Renal pelvis (tissue), 4 donors: Measurements from ENCODE around the gene CYB5D1. TPM values are rescaled to one million over a fixed set of nuclear protein-coding genes. Genes with fewer than 3 reads are reported as not detected.

Experiments
- DNase-seq: peaks from one replicate; pipeline ENCODE4 v3.0.0-alpha.2; 2013
- polyA plus RNA-seq, 3 donors: library from polyadenylated mRNA; unstranded; fragments of 120-200 nt; gene quantifications; one replicate each; pipeline ENCODE4 v1.2.1, GENCODE V29; 2013; ENCODE audit not compliant: insufficient read length in 3 of 3

Gene CYB5D1
- polyA plus RNA-seq, 3 donors, result 23.6 to 36.3 (median 27.2) TPM

- DNase-seq, result peak; percentile 84
These were observed 14.1 kb upstream of the CYB5D1 start for GRCh38 chr17:7843536-7844291.

- peak; percentile 95 for DNase-seq
These were observed 13.3 kb upstream of the CYB5D1 start for GRCh38 chr17:7844292-7845154.

GRCh38 chr17:7845359-7846062 is 12.3 kb upstream of the CYB5D1 start:
- DNase-seq, result no peak

DNA sequence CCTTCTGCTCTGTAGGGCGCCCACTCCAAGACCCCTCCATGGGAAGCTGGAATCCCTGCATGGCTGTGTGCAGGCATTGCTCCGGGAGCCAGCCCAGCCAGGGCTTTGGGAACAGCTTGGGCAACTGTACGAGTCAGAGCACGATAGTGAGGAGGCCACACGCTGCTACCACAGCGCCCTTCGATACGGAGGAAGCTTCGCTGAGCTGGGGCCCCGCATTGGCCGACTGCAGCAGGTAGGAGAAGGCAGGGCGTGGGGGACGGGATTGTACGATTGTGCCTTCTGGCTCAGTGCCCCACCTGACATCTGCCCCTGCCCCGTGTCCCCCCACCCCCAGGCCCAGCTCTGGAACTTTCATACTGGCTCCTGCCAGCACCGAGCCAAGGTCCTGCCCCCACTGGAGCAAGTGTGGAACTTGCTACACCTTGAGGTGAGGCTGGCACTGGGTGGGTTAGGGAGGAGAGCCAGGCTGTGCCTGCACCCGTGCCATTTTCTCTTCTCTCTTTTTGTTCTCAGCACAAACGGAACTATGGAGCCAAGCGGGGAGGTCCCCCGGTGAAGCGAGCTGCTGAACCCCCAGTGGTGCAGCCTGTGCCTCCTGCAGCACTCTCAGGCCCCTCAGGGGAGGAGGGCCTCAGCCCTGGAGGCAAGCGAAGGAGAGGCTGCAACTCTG is 11.6 kb upstream of the CYB5D1 start:
- DNase-seq, result no peak

DNA sequence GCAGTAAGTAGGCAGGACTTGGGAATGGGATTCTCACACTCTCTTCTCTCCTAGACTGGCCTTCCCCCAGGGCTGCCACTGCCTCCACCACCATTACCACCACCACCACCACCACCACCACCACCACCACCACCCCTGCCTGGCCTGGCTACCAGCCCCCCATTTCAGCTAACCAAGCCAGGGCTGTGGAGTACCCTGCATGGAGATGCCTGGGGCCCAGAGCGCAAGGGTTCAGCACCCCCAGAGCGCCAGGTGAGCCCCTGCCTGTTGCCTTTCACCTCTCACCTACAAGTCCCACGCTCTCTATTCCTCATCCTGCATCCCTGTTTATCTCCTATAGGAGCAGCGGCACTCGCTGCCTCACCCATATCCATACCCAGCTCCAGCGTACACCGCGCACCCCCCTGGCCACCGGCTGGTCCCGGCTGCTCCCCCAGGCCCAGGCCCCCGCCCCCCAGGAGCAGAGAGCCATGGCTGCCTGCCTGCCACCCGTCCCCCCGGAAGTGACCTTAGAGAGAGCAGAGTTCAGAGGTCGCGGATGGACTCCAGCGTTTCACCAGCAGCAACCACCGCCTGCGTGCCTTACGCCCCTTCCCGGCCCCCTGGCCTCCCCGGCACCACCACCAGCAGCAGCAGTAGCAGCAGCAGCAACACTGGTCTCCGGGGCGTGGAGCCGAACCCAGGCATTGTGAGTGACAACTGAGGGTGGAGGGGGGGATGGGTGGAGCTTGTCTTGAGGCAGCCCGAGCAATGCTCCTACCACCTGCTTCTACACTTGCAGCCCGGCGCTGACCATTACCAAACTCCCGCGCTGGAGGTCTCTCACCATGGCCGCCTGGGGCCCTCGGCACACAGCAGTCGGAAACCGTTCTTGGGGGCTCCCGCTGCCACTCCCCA is 10.8 kb upstream of the CYB5D1 start:
- no peak for DNase-seq

DNA sequence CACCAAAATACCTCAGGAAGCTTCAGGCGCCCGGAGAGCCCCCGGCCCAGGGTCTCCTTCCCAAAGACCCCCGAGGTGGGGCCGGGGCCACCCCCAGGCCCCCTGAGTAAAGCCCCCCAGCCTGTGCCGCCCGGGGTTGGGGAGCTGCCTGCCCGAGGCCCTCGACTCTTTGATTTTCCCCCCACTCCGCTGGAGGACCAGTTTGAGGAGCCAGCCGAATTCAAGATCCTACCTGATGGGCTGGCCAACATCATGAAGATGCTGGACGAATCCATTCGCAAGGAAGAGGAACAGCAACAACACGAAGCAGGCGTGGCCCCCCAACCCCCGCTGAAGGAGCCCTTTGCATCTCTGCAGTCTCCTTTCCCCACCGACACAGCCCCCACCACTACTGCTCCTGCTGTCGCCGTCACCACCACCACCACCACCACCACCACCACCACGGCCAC is 9.6 kb upstream of the CYB5D1 start:
- no peak for DNase-seq

- no peak for DNase-seq
These were observed 9.1 kb upstream of the CYB5D1 start for GRCh38 chr17:7848739-7849129.

- no peak for DNase-seq
These were observed 8.6 kb upstream of the CYB5D1 start for GRCh38 chr17:7849130-7849750.

DNA sequence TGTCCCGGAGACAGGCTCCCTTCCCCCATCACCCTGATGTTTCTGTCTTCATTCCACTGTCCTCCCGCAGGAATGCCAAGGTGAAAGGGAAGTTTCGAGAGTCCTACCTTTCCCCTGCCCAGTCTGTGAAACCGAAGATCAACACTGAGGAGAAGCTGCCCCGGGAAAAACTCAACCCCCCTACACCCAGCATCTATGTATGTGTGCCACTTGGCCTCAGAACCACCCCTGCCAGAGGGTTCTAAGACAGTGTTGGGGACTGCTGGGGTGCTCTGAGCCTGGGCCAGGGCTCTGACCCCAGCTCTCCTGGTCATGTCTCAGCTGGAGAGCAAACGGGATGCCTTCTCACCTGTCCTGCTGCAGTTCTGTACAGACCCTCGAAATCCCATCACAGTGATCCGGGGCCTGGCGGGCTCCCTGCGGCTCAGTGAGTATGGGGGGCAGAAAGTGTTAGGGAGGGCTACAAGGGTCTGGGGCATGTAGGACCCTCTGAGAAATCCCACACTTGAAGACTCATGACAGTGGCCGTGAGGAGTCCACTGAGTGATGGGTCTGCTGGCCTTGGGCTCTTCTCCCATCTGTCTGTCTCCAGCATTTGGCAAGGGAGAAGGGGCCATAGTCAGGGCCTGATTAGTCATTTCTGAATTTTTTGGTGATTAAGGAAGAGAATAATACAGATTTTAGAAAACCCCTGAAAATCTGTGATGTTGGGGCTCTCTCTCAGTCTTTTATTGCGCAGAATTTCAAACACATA is 7.9 kb upstream of the CYB5D1 start:
- DNase-seq, result no peak

- DNase-seq, result no peak
These were observed 6.9 kb upstream of the CYB5D1 start for GRCh38 chr17:7850701-7851437.

DNA sequence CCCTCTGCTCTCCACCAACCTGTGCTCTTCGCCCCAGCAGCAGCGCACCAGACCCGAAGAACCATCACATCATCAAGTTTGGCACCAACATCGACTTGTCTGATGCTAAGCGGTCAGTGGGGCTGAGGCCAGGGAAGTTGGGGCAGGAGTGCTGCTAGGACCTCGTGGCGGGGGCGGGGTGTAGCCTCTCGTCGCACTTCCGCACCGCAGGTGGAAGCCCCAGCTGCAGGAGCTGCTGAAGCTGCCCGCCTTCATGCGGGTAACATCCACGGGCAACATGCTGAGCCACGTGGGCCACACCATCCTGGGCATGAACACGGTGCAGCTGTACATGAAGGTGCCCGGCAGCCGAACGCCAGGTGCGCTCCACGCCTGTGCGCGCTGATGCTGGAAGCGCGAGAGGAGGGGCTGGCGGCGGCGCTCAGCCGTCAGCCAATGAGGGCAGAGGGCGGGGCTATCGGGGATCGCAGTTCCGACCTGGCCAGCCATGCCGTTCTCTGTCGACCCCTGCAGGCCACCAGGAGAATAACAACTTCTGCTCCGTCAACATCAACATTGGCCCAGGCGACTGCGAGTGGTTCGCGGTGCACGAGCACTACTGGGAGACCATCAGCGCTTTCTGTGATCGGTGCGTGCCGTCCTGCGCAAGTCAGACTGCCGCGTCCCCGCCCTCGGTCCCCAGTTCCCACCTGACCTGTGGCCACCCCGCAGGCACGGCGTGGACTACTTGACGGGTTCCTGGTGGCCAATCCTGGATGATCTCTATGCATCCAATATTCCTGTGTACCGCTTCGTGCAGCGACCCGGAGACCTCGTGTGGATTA is 6.2 kb upstream of the CYB5D1 start:
- peak; percentile 86 for DNase-seq

GRCh38 chr17:7852262-7852670 is 5.5 kb upstream of the CYB5D1 start:
- no peak for DNase-seq

DNA sequence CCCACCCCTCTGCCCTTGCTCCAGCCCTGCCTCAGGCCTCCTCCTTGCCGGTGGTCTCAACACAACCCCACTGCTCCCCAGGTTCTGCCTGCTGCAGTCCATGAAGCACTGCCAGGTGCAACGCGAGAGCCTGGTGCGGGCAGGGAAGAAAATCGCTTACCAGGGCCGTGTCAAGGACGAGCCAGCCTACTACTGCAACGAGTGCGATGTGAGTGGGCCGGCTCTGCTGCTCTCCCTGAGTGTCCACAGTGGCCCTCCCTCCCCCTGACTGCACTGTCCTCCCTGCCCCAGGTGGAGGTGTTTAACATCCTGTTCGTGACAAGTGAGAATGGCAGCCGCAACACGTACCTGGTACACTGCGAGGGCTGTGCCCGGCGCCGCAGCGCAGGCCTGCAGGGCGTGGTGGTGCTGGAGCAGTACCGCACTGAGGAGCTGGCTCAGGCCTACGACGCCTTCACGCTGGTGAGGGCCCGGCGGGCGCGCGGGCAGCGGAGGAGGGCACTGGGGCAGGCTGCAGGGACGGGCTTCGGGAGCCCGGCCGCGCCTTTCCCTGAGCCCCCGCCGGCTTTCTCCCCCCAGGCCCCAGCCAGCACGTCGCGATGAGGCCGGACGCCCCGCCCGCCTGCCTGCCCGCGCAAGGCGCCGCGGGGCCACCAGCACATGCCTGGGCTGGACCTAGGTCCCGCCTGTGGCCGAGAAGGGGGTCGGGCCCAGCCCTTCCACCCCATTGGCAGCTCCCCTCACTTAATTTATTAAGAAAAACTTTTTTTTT is 4.7 kb upstream of the CYB5D1 start:
- no peak for DNase-seq

DNA sequence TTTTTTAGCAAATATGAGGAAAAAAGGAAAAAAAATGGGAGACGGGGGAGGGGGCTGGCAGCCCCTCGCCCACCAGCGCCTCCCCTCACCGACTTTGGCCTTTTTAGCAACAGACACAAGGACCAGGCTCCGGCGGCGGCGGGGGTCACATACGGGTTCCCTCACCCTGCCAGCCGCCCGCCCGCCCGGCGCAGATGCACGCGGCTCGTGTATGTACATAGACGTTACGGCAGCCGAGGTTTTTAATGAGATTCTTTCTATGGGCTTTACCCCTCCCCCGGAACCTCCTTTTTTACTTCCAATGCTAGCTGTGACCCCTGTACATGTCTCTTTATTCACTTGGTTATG is 4.1 kb upstream of the CYB5D1 start:
- no peak for DNase-seq

DNA sequence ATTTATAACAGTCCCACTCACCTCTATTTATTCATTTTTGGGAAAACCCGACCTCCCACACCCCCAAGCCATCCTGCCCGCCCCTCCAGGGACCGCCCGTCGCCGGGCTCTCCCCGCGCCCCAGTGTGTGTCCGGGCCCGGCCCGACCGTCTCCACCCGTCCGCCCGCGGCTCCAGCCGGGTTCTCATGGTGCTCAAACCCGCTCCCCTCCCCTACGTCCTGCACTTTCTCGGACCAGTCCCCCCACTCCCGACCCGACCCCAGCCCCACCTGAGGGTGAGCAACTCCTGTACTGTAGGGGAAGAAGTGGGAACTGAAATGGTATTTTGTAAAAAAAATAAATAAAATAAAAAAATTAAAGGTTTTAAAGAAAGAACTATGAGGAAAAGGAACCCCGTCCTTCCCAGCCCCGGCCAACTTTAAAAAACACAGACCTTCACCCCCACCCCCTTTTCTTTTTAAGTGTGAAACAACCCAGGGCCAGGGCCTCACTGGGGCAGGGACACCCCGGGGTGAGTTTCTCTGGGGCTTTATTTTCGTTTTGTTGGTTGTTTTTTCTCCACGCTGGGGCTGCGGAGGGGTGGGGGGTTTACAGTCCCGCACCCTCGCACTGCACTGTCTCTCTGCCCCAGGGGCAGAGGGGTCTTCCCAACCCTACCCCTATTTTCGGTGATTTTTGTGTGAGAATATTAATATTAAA is 3.6 kb upstream of the CYB5D1 start:
- DNase-seq, result no peak

DNA sequence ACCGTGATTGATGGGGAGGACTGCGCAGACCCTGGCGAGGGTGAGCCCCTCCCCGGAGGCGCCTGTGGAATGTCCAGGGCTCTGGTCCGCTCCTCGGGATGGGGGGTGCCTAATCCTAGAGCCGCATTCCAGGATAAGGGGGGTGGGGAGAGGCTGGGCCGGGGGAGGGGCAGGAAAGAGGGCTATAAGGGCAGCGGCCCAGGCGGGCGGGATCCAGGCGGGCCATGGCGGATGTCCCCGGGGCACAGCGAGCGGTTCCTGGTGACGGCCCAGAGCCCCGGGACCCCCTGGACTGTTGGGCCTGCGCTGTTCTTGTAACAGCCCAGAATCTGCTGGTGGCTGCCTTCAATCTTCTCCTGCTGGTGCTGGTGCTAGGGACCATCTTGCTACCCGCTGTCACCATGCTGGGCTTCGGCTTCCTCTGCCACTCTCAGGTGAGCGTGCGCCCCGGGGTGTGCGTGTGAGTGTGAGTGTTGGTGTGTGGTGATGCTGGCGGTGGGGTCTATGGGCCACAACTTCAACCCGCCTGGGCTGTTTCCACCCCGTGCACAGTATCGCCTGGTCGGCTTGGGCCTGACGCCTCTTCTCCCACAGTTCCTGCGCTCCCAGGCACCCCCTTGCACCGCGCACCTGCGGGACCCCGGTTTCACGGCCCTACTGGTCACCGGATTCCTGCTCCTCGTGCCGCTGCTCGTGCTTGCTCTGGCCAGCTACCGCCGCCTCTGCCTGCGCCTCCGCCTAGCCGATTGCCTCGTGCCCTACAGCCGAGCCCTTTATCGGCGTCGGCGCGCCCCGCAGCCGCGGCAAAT is 2.7 kb upstream of the CYB5D1 start, which contains the start of gene TMEM88:
Gene TMEM88, plus strand, starts transcription at position 216 of the 809 bp plus-strand sequence. Its CDS starts 9 bp downstream, at position 225.
- DNase-seq, result peak; percentile 51
